Measurements from ENCODE around the gene RSAD1. TPM values are rescaled to one million over a fixed set of nuclear protein-coding genes. Genes with fewer than 3 reads are reported as not detected.

The RSAD1 gene
- total RNA-seq, 1 donor: 25.8 TPM

DNA sequence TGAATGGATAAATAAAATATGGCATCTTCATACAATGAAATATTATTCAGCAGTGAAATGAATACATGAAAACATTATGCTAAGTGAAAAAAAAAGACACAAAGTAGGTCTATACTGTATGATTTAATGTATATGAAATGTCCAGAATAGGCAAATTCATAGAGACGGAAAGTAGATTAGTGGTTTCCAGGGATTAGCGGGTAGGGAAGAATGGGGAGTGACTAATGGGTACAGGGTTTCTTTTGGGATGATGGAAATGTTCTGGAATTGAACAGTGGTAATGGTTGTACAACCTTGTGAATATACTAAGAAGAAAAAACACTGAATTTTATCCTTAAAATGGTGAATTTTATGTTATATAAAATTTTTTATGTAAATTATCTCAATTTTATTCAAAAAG lies 21.1 kb downstream of the RSAD1 start:
- DNase-seq (ENCODE audit: low read depth): no peak
- TF ChIP-seq, protein P1, sequence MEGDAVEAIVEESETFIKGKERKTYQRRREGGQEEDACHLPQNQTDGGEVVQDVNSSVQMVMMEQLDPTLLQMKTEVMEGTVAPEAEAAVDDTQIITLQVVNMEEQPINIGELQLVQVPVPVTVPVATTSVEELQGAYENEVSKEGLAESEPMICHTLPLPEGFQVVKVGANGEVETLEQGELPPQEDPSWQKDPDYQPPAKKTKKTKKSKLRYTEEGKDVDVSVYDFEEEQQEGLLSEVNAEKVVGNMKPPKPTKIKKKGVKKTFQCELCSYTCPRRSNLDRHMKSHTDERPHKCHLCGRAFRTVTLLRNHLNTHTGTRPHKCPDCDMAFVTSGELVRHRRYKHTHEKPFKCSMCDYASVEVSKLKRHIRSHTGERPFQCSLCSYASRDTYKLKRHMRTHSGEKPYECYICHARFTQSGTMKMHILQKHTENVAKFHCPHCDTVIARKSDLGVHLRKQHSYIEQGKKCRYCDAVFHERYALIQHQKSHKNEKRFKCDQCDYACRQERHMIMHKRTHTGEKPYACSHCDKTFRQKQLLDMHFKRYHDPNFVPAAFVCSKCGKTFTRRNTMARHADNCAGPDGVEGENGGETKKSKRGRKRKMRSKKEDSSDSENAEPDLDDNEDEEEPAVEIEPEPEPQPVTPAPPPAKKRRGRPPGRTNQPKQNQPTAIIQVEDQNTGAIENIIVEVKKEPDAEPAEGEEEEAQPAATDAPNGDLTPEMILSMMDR (IDR thresholded peaks at IDR 0.05; ENCODE audit: insufficient read depth, low read length): no peak
- H3K4me3 ChIP-seq (ENCODE audit: low read depth, low read length): no peak overlapping the region

DNA sequence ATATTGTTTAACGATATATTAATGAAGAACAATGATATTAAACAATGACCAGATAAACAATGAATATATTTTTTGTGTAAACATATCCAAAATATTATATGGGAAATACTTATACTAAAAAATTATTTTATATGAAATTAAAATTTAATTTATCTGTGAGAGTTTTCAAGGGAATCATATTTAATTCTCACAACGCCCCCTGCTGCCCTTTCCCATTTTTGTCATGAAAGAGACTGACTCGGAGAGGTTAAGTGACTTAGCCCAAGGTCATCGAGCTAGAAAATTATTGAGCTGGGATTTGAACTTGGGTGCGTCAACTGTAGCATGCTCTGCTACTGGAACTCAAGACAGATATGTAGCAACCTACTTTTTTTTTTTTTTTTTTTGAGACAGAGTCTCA lies 22.4 kb downstream of the RSAD1 start:
- H3K4me3 ChIP-seq (ENCODE audit: low read depth, low read length): no peak overlapping the region
- TF ChIP-seq, protein P1 (IDR thresholded peaks at IDR 0.05; ENCODE audit: insufficient read depth, low read length): peak; percentile 52
- DNase-seq (ENCODE audit: low read depth): peak; percentile 42

DNA sequence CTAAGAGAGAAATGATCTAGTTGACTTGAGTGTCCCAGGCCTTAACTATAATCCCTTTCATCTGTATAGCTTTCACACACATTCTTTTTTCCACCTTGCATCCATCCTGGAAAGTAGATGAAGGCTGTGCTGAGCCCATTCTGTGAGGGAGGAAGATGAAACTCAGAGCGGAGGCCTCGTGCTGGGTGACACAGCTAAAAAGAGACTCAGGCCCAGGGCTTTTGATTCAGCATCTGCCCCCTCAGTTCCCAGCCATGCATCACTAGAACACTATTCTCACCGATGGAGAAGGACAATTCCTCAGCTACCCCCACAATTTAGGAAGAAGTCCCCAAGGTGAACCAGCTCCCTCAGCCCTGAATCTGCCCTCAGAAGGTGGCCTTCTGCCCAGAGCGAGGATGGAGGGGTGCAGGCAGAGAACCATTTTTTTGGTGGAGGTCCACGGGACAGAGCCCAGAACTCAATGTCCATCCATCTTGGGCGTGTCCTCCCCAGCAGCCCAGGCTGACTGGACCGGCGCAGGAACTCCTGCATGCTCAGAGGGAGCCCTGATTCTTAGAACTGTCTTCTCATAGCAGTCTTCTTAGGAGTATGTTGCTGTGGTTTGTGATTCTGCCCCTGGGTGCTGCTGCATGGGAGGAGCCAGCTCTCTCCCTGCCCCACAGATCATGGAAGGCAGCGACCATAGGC lies 23.8 kb downstream of the RSAD1 start:
- no peak overlapping the region for H3K4me3 ChIP-seq (ENCODE audit: low read depth, low read length)
- no peak for DNase-seq (ENCODE audit: low read depth)
- TF ChIP-seq, protein P1 (IDR thresholded peaks at IDR 0.05; ENCODE audit: insufficient read depth, low read length): no peak

DNA sequence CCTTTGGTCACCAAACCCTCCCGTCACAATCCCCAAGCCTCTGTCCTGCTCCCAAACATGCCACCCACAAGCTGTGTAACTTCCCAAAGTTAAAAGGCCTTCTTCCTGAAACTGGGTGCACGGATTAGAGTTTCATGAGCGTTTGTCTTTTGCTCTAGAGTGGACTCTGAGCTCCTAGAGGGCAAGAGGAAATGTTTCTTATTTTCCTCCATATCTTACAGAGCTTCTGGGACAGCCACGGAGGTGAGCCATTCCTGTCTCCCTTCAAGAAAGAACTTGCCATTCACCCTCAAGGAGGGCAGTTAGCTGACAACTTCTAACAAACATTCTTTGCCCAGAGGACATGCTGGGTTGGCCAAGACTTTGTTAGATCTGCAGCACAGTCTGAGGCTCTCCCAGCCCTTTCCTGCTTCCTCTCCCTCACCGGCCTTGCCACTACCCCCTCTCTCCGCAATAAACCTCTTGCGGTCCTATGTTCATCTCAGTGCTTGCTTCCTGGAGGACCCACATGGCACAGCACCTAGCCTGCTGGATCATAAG lies 27.0 kb downstream of the RSAD1 start:
- TF ChIP-seq, protein P1 (IDR thresholded peaks at IDR 0.05; ENCODE audit: insufficient read depth, low read length): no peak
- no peak overlapping the region for H3K4me3 ChIP-seq (ENCODE audit: low read depth, low read length)
- no peak for DNase-seq (ENCODE audit: low read depth)

DNA sequence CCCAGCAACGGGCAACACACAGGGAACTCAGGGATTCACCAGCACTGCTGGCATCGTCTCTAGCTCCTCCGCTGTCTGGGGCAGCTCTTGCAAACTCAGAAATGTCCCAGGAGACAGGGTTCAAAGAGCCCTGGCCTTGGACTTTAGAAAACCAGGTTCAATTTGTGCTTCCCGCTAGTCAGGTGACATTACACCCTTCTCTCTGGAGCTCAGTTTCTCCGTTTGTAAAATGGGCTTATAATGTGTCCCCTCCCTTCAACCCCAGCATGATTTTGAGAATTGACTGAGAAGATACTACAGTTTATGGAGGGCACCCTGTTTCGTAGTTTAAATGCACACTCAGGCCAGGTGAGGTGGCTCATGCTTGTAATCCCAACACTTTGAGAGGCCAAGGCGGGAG lies 27.6 kb downstream of the RSAD1 start:
- no peak overlapping the region for H3K4me3 ChIP-seq (ENCODE audit: low read depth, low read length)
- TF ChIP-seq, protein P1 (IDR thresholded peaks at IDR 0.05; ENCODE audit: insufficient read depth, low read length): no peak
- DNase-seq (ENCODE audit: low read depth): no peak

DNA sequence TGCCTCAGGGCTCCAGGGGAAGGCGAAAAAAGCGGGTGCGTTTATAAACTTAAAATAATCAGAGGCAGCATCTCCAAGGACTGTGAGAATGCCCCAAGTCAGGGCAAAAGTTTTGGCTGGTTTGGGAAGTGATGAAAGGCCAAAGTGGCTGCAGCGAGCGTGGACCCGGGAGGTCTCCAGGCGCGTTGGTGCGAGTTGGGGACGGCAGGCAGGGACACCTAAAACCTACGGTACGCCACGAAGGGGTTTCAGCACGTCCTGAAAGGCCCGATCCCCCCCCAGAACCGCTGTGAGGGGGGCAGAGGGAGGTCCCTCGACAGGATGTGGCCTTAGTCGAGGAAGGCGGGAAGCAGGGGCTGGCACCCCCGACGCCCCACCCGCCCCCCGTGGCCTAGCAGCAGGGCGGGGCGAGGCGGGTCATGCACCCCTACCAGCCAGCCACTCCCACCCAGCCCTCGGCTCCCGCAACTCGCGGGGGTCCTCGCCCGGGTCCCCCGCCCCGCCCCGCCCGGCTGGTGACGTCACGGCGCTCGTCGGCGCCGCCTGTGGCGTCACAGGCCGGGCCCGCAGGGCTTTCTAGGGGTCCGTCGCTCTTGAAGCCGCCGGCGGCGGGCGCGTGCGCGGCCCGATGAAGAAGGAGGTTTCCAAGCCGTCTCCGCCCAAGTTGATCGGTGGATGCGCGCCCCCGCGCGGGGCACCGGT lies 29.4 kb downstream of the RSAD1 start, which contains the start of gene MYCBPAP:
MYCBPAP (plus strand) TSS at position 569 of the 702 bp plus-strand sequence. CDS start 236 bp downstream, outside the sequence.
- peak within 1 kb of the TSS; percentile 58 for H3K4me3 ChIP-seq (ENCODE audit: low read depth, low read length)
- TF ChIP-seq, protein P1 (IDR thresholded peaks at IDR 0.05; ENCODE audit: insufficient read depth, low read length): peak; percentile 18
- DNase-seq (ENCODE audit: low read depth): peak; percentile 59
